ENCODE measurements around the gene BACH2.
"Not testable (repeated sequence)": the region's sequence is repeated elsewhere in the genome, so short reads cannot be mapped to it uniquely, and the experiment has no call there.

Gene BACH2

GRCh38 chr6:89984926-89985750 lies 311.5 kb downstream of the BACH2 start:
- no peak for DNase-seq

- DNase-seq = no peak
Observed at GRCh38 chr6:89980353-89980752, 316.3 kb downstream of the BACH2 start.

- DNase-seq = no peak
Observed at GRCh38 chr6:89979481-89980119, 317.0 kb downstream of the BACH2 start.

- no peak for DNase-seq
Observed at GRCh38 chr6:89978749-89979145, 317.9 kb downstream of the BACH2 start.

- no peak for DNase-seq
Observed at GRCh38 chr6:89977808-89978748, 318.6 kb downstream of the BACH2 start.

GRCh38 chr6:89976694-89977020 lies 320.0 kb downstream of the BACH2 start:
- DNase-seq = no peak

- no peak for DNase-seq
Observed at GRCh38 chr6:89975991-89976693, 320.5 kb downstream of the BACH2 start.

- DNase-seq = no peak
Observed at GRCh38 chr6:89975366-89975765, 321.3 kb downstream of the BACH2 start.

GRCh38 chr6:89974834-89975233 lies 321.8 kb downstream of the BACH2 start:
- DNase-seq = no peak

GRCh38 chr6:89972025-89972381 lies 324.6 kb downstream of the BACH2 start:
- DNase-seq = no peak

GRCh38 chr6:89971338-89972024 lies 325.2 kb downstream of the BACH2 start:
- not testable (repeated sequence) for DNase-seq

GRCh38 chr6:89970609-89971337 lies 325.9 kb downstream of the BACH2 start:
- no peak for DNase-seq

- DNase-seq = no peak
Observed at GRCh38 chr6:89970072-89970471, 326.6 kb downstream of the BACH2 start.

- DNase-seq = no peak
Observed at GRCh38 chr6:89966913-89967312, 329.7 kb downstream of the BACH2 start.

- DNase-seq = no peak
Observed at GRCh38 chr6:89966228-89966544, 330.5 kb downstream of the BACH2 start.

GRCh38 chr6:89965441-89966227 lies 331.0 kb downstream of the BACH2 start:
- no peak for DNase-seq

- DNase-seq = no peak
Observed at GRCh38 chr6:89963391-89963790, 333.3 kb downstream of the BACH2 start.

- DNase-seq = no peak
Observed at GRCh38 chr6:89961481-89961880, 335.2 kb downstream of the BACH2 start.

- no peak for DNase-seq
Observed at GRCh38 chr6:89959883-89960282, 336.8 kb downstream of the BACH2 start.

- no peak for DNase-seq
Observed at GRCh38 chr6:89956182-89956581, 340.5 kb downstream of the BACH2 start.

GRCh38 chr6:89955364-89955763 lies 341.3 kb downstream of the BACH2 start:
- DNase-seq = no peak

All from activated naive CD4-positive, alpha-beta T cell treated with anti-CD3 and anti-CD28 coated beads, Interleukin-2, amount 50 U/mL, for 16 hours (primary cell).